GM21447 (cell line): ENCODE data around the gene ZFP14.

Experiments used
- ATAC-seq: cut with Tn5 transposase; IDR thresholded peaks from one replicate; pipeline ENCODE4 v1.9.1; 2021; ENCODE audit not compliant: unreplicated experiment

Gene ZFP14

DNA sequence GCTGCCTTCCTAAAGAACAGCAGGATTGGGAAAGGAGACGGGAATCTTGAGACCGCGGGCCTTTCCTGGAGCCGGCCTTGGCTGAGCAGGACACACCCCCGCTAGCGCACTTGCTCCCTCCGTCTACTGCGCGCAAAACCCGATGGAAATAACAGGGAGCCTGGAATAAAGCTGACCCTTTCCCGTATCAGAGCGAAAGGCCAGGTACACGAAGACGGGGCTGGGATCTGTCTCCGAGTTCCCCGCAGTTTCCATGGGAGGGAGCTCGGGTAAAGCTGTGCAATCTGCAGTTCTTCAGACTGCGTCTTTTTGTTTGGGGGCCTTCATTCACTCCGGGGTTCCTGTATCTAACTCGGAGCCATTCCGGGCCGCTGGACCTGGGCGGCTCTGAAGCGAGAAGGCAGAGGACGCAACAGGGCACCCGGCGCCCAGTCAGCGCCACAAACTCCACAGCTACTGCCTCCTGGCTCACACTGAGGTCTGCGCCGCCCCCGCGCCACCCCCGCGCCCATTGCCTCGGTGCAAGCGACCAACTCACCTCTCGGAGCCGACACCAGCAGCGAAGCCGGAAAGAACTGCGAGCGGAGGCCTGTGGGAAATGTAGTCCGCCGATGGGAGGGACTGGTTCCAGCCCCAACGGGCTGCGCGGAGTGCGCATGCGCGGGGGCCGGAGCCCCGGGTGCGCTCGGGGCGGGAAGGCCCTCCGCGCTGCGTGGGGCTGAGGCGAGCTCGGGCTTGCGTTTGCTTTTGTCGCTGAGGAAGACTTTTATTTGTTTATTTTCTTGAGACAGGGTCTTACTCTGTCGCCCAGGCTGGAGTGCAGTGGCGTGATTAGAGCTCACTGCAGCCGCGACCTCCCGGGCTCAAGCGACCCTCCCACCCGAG, at the start of gene ZFP14:
Gene ZFP14 (minus strand): TSS at position 577 of the 885 bp plus-strand sequence. CDS start 11,309 bp downstream, outside the sequence.
- peak; percentile 92 for ATAC-seq

DNA sequence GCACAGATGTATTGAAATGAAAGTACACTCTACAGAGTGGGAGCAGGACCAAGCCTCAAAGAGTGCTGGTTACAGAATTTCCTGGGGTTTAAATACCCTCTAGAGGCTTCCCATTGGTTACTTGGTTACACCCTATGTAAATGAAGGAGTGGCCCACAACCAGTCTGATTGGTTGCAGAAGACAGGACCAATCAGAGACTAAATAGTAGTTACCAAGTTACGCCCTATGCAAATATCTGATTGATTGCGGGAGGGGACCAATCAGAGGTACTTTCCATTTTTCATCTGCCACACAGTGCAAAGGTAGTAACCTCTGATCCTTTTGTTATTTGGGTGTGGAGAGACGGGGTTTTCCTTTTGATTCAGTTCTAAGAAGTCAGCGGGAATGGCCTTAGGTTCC, 44.9 kb upstream of the ZFP14 start:
- no peak for ATAC-seq

GRCh38 chr19:36421749-36422481, 42.9 kb upstream of the ZFP14 start:
- no peak for ATAC-seq

- no peak for ATAC-seq
Observed at GRCh38 chr19:36420961-36421748, 42.2 kb upstream of the ZFP14 start.

GRCh38 chr19:36418287-36419001, 39.4 kb upstream of the ZFP14 start, which contains the start of gene ZFP82:
Gene ZFP82 (minus strand): TSS chr19:36418644. CDS start chr19:36409789, 8,855 bp downstream.
- peak; percentile 65 for ATAC-seq

GRCh38 chr19:36417752-36418286, 38.8 kb upstream of the ZFP14 start:
- ATAC-seq = peak; percentile 19

- no peak for ATAC-seq
Observed at GRCh38 chr19:36409841-36410240, 30.8 kb upstream of the ZFP14 start.

DNA sequence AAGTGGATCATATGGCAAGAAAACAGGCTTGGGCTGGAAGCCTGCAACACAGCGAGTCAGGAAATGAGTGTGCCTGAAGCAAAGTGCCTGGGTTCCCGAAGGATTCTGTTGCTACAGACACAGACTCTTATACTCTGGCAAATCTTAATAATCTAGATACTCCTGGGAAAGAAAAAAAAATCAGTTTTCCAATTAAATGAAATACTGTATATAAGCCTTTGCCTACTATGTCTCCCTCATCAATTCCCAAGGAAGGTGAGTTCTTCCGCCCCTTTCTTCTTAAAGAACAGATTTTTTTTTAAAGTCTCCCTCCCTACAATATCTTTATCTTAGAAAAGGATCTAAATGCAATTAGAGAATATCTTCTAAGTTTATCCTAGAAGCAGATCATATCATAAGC, 29.1 kb upstream of the ZFP14 start:
- ATAC-seq = no peak

- ATAC-seq = no peak
Observed at GRCh38 chr19:36404498-36404897, 25.5 kb upstream of the ZFP14 start.

DNA sequence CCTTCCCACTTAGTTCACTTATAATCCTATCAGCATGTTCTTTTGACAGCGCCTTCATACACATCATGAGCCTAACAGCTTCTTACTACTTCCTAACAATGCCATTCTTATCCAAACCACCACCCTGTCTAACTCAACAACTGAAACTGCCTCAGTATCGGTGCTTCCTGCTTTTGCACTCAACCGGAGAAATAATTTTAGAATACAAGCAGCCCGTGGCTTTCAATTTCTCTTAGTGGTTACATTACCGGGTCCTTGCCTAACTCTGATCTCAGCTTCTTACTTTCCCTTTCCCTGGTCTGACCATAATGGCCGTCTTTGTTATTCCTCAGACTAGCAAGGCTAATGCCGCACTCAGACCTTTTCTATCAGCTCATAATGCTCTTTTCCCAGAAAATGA, 22.5 kb upstream of the ZFP14 start:
- ATAC-seq = no peak

DNA sequence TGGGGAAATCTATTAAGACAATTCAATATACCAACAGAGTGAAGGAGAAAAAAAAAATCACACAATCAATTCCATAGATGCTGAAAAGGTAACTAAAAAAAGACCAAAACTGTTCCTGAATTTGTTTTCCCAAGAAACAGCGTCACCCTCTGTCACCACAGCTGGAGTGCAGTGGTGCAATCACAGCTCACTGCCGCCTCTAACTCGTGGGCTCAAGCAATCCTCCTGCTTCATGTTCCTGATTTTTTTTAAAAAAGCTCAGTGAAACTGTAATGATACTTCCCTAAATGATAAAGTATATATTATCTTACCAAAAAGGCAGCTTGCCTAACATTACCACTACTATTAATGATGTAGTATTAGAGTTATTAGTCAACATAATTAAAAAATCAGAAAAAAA, 19.6 kb upstream of the ZFP14 start:
- ATAC-seq = no peak

GRCh38 chr19:36392916-36393673, 14.1 kb upstream of the ZFP14 start:
- no peak for ATAC-seq

DNA sequence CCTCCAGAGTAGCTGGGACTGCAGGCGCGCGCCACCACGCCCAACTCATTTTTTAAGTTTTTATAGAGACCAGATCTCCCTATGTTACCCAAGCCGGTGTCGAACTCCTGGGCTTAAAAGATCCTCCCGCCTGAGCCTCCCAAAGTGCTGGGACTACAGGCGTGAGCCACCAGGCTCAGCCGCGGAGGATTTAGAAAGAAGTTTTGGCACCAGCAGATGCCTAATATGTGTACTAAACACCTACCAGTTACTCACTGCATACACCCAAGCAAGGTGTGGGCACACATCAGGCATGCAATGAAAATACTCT, 464 bp upstream of the ZFP14 start:
- ATAC-seq = no peak

- no peak for ATAC-seq
Observed at GRCh38 chr19:36377541-36378178, 1.3 kb downstream of the ZFP14 start.

- ATAC-seq = no peak
Observed at GRCh38 chr19:36373638-36374156, 5.3 kb downstream of the ZFP14 start.

- no peak for ATAC-seq
Observed at GRCh38 chr19:36371886-36372285, 7.1 kb downstream of the ZFP14 start.

DNA sequence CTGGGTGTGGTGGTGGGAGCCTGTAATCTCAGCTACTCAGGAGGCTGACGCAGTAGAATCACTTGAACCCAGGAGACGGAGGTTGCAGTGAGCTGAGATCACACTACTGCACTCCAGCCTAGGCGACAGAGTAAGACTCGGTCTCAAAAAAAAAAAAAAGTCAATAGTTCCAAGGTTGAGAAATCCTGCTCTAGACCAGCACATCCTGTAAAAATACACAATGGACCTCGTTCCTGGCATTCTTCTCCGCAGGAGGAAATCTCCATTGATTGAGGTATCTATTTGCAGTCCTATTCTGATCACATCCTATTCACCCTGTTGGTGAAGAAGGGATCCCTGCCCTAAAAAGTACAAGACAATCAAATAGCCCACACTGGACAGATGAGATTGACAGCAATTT, 15.2 kb downstream of the ZFP14 start:
- no peak for ATAC-seq

DNA sequence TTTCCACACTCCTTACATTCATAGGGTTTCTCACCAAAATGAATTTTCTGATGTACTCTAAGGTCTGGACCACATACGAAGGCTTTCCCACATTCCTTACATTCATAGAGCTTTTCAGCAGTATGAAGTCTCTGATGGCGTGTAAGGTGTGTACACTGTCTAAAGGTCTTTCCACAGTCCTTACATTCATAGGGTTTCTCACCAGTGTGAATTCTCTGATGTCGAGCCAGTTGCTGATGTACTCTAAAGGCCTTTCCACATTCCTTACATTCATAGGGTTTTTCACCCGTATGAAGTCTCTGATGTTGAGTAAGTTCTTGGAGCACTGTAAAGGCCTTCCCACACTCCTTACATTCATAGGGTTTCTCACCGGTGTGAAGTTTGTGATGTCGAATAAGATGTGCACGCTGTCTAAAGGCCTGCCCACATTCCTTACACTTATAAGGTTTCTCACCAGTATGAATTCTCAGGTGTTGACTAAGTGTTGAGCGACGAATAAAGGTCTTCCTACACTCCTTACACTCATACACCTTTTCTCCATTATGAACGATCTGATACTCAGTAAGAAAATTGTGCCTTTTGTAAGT, 38.1 kb downstream of the ZFP14 start:
- no peak for ATAC-seq
